Measurements from ENCODE around the gene SF3A2.
A peak's percentile ranks its signal among the peaks of the same experiment; 100 is the strongest.

The SF3A2 gene

DNA sequence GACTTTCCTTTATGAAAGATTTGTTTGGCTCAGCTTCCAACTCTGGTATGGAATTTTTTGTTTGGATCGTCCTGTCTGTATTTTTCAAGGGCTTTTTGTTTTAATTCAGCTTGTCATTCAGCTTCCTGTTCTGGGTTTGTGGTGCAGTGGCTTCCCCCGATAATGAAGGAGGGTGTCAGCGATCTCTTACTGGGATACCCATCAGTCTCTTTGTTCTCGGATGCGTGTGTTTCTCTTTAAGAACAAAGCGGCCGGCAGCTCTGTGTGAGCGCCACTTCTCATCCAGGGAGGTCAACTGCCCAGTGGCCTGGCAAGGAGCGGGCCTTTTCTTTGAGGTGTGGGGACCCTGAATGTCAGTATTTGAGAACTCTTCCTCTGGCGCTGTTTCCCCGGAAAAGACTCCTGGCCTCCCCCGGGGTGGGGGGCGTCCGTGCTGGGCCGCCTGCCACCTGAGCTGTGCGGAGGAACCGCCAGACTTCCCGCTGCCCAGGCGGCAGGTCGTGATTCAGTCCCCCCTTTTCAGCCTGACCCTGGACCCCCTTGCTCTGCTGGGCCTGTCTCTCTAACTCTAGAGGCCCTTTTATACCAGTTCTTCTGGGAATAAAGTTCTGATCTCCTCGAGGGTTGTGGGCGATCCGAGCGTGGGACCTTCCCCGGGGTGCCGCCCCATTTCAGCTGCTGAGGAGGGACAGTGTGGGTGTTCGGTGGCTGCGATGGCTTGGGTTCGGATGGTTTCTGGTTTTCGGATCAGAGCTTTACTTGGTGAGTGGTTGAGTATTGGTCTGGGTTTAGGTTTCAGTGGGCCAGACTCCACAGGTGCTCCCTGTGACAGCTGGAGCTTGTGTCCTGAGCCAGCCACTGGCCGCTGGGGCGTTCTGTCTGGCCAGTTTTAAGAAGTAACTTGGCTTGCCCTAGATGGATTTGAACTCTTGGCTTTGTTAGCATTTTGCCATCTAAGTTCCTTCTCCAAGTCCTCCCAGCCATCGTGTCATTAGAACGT lies 3.4 kb downstream of the SF3A2 start:
- H3K27ac ChIP-seq = peak overlapping the region; percentile 55
- TF ChIP-seq ZFX (IDR thresholded peaks at IDR 0.05) = no peak
- TF ChIP-seq, protein P1, sequence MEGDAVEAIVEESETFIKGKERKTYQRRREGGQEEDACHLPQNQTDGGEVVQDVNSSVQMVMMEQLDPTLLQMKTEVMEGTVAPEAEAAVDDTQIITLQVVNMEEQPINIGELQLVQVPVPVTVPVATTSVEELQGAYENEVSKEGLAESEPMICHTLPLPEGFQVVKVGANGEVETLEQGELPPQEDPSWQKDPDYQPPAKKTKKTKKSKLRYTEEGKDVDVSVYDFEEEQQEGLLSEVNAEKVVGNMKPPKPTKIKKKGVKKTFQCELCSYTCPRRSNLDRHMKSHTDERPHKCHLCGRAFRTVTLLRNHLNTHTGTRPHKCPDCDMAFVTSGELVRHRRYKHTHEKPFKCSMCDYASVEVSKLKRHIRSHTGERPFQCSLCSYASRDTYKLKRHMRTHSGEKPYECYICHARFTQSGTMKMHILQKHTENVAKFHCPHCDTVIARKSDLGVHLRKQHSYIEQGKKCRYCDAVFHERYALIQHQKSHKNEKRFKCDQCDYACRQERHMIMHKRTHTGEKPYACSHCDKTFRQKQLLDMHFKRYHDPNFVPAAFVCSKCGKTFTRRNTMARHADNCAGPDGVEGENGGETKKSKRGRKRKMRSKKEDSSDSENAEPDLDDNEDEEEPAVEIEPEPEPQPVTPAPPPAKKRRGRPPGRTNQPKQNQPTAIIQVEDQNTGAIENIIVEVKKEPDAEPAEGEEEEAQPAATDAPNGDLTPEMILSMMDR (conservative IDR thresholded peaks at IDR 0.05) = no peak

- no peak for TF ChIP-seq ZFX (IDR thresholded peaks at IDR 0.05)
- TF ChIP-seq, protein P1 (conservative IDR thresholded peaks at IDR 0.05) = no peak
- peak overlapping the region; percentile 55 for H3K27ac ChIP-seq
These were observed 4.5 kb downstream of the SF3A2 start for GRCh38 chr19:2240881-2241760.

GRCh38 chr19:2242092-2242537 lies 5.5 kb downstream of the SF3A2 start:
- H3K27ac ChIP-seq = peak overlapping the region; percentile 55; the same call in 1 of the 2 replicates
- TF ChIP-seq, protein P1 (conservative IDR thresholded peaks at IDR 0.05) = no peak
- TF ChIP-seq ZFX (IDR thresholded peaks at IDR 0.05) = no peak

- no peak overlapping the region for H3K27ac ChIP-seq
- TF ChIP-seq, protein P1 (conservative IDR thresholded peaks at IDR 0.05) = no peak
- TF ChIP-seq ZFX (IDR thresholded peaks at IDR 0.05) = no peak
These were observed 6.2 kb downstream of the SF3A2 start for GRCh38 chr19:2242816-2243215.

GRCh38 chr19:2243274-2244124 lies 6.9 kb downstream of the SF3A2 start:
- no peak overlapping the region for H3K27ac ChIP-seq
- TF ChIP-seq, protein P1 (conservative IDR thresholded peaks at IDR 0.05) = no peak
- TF ChIP-seq ZFX (IDR thresholded peaks at IDR 0.05) = no peak

- H3K27ac ChIP-seq = no peak overlapping the region
- no peak for TF ChIP-seq ZFX (IDR thresholded peaks at IDR 0.05)
- TF ChIP-seq, protein P1 (conservative IDR thresholded peaks at IDR 0.05) = no peak
These were observed 7.4 kb downstream of the SF3A2 start for GRCh38 chr19:2244125-2244411.

Measured in C4-2B (cell line).